Inflammatory macrophage (primary cell): Measurements from ENCODE around the gene COX5B.
A peak's percentile ranks its signal among the peaks of the same experiment; 100 is the strongest.
"Not testable (repeated sequence)": the region's sequence is repeated elsewhere in the genome, so short reads cannot be mapped to it uniquely, and the experiment has no call there.

Experiments
- DNase-seq, 2 donors: peaks; one replicate each; pipeline ENCODE4 v3.0.0-alpha.2; 2020 to 2022
- total RNA-seq, 18 experiments: gene quantifications; one replicate each; lab custom pipeline; 2026; ENCODE audit warnings: mixed read lengths in 6 of 18, inconsistent platforms in 2 of 18; lab: John Stamatoyannopoulos, UW

COX5B gene
- 89.7 to 531 (median 273) reads per million in 18 experiments for total RNA-seq

GRCh38 chr2:97645695-97646629, at the start of gene COX5B:
Gene COX5B (plus strand): TSS chr2:97646062. CDS start chr2:97646087, 25 bp downstream.
- DNase-seq = peak; percentile 99 to 100

GRCh38 chr2:97596180-97596579, 49.7 kb upstream of the COX5B start:
- DNase-seq = not testable (repeated sequence)

- DNase-seq = not testable (repeated sequence)
Measured at GRCh38 chr2:97601537-97601936, 44.3 kb upstream of the COX5B start.

GRCh38 chr2:97605109-97605508, 40.8 kb upstream of the COX5B start:
- DNase-seq = not testable (repeated sequence)

GRCh38 chr2:97605524-97606339, 40.1 kb upstream of the COX5B start:
- DNase-seq = not testable (repeated sequence)

- DNase-seq = not testable (repeated sequence)
Measured at GRCh38 chr2:97608745-97609144, 37.1 kb upstream of the COX5B start.

GRCh38 chr2:97611895-97612294, 34.0 kb upstream of the COX5B start:
- not testable (repeated sequence) for DNase-seq

GRCh38 chr2:97615746-97616145, 30.1 kb upstream of the COX5B start:
- DNase-seq = not testable (repeated sequence)

- peak; percentile 53 to 76 for DNase-seq
Measured at GRCh38 chr2:97617911-97618310, 28.0 kb upstream of the COX5B start.

GRCh38 chr2:97618939-97619827, 26.7 kb upstream of the COX5B start:
- DNase-seq = peak; percentile 14 to 40

- DNase-seq = not testable (repeated sequence)
Measured at GRCh38 chr2:97620492-97620891, 25.4 kb upstream of the COX5B start.

- not testable (repeated sequence) for DNase-seq
Measured at GRCh38 chr2:97622976-97623375, 22.9 kb upstream of the COX5B start.

GRCh38 chr2:97625354-97626048, 20.4 kb upstream of the COX5B start:
- not testable (repeated sequence) for DNase-seq

GRCh38 chr2:97626049-97626430, 19.8 kb upstream of the COX5B start:
- not testable (repeated sequence) for DNase-seq

GRCh38 chr2:97644023-97644717, 1.7 kb upstream of the COX5B start:
- DNase-seq = no peak

- DNase-seq = peak; percentile 57 to 66
Measured at GRCh38 chr2:97645112-97645694, 659 bp upstream of the COX5B start.

GRCh38 chr2:97646977-97647376, 1.1 kb downstream of the COX5B start:
- DNase-seq = no peak

GRCh38 chr2:97651114-97651513, 5.3 kb downstream of the COX5B start:
- no peak for DNase-seq

- no peak for DNase-seq
Measured at GRCh38 chr2:97653473-97653872, 7.6 kb downstream of the COX5B start.

GRCh38 chr2:97653874-97654273, 8.0 kb downstream of the COX5B start:
- DNase-seq = no peak
